Lung (tissue), 12 donors: Measurements from ENCODE around the gene HK1. TPM values are rescaled to one million over a fixed set of nuclear protein-coding genes. Genes with fewer than 3 reads are reported as not detected.

Source experiments
- ATAC-seq: fragments of 200-7000 bp; cut with Tn5 transposase; one replicate; pipeline ENCODE4 v1.9.1; 2020; ENCODE audit warnings: moderate number of reproducible peaks; ENCODE audit not compliant: insufficient read depth, low FRiP score
- DNase-seq, 3 donors: peaks; one replicate each; pipeline ENCODE4 v3.0.0-alpha.2; 2013 to 2017
- H3K27ac ChIP-seq, 2 donors: one replicate each; pipeline ENCODE4 v1.5.1; 2013; ENCODE audit warnings: mild to moderate bottlenecking in 2 of 2, moderate library complexity in 2 of 2, control low read depth in 1 of 2, inconsistent platforms in 1 of 2, low read depth in 1 of 2, low read length in 1 of 2
- H3K27me3 ChIP-seq, 3 donors: one replicate each; pipeline ENCODE4 v1.5.1; 2013; ENCODE audit warnings: low read length in 2 of 3; ENCODE audit not compliant: control insufficient read depth in 3 of 3, insufficient read depth in 3 of 3
- H3K36me3 ChIP-seq, 4 donors: one replicate each; pipeline ENCODE4 v1.5.1; 2013; ENCODE audit warnings: low read length in 4 of 4, mild to moderate bottlenecking in 1 of 4, moderate library complexity in 1 of 4; ENCODE audit not compliant: control insufficient read depth in 4 of 4, insufficient read depth in 4 of 4
- H3K4me1 ChIP-seq, 5 donors: one replicate each; pipeline ENCODE4 v1.5.1; 2013; ENCODE audit warnings: low read length in 5 of 5, mild to moderate bottlenecking in 2 of 5, moderate library complexity in 1 of 5; ENCODE audit not compliant: control insufficient read depth in 5 of 5, insufficient read depth in 5 of 5
- H3K4me3 ChIP-seq: one replicate; pipeline ENCODE4 v1.5.1; 2013; ENCODE audit warnings: mild to moderate bottlenecking, control low read depth, moderate library complexity
- H3K9ac ChIP-seq, 2 donors: one replicate each; pipeline ENCODE4 v1.5.1; 2013; ENCODE audit warnings: low read length in 2 of 2, control low read depth in 1 of 2; ENCODE audit not compliant: insufficient read depth in 1 of 2
- H3K9me3 ChIP-seq, 4 donors: one replicate each; pipeline ENCODE4 v1.5.1; 2013; ENCODE audit warnings: low read length in 3 of 4, mild to moderate bottlenecking in 1 of 4, moderate library complexity in 1 of 4; ENCODE audit not compliant: control insufficient read depth in 4 of 4, insufficient read depth in 3 of 4
- CTCF ChIP-seq: IDR thresholded peaks from 2 replicates; pipeline ENCODE4 v1.5.1; 2012; ENCODE audit warnings: mild to moderate bottlenecking; ENCODE audit errors: control extremely low read depth, extremely low read depth
- WGBS, 2 donors: extraction: QIAGEN DNeasy Blood & Tissue Kit; methylation state at CpG; one replicate each; pipeline ENCODE4 v1.1.7; 2013; 5-methylcytosine and 5-hydroxymethylcytosine counted together
- polyA plus RNA-seq, 2 donors: library from polyadenylated mRNA; stranded (reverse); fragments of 200-250 nt; gene quantifications; one replicate each; pipeline ENCODE4 v1.2.1, GENCODE V29; 2013
- total RNA-seq, 2 donors: library from RNA; depleted of rRNA in 1 of 2; stranded (reverse); fragments of >200 nt in 1 of 2; gene quantifications; one replicate each; pipeline ENCODE4 v1.2.1, GENCODE V29; 2014 to 2021
- donor health status: control.
- donor health status: control.
- donor health status: Bipolar disorder and iron deficiency.
- donor health status: healthy.
- donor health status: DM: yes; HTN: yes; CAD: no.

Gene HK1
- total and polyA plus RNA-seq, 4 donors: 33.6 to 120 (median 78.0) TPM

GRCh38 chr10:69275444-69275843, 2.9 kb upstream of the HK1 start:
- Histone ChIP-seq H3K9ac (no peak overlapping the region), H3K9me3 (no peaks in the 10 kb centered on the region), H3K36me3 (no peaks in the 10 kb centered on the region), H3K4me3 (no peak overlapping the region), H3K27me3 (no peaks in the 10 kb centered on the region), H3K27ac (no peak overlapping the region), H3K4me1 (peaks cover 0 to 4% (median 0%) of the 10 kb centered on the region in 5 donors)
- 94 to 100% methylated on average over 1 of the region's 1 CpG for WGBS, 2 donors
- no peak for DNase-seq
- ATAC-seq: no peak
- no peak for TF ChIP-seq CTCF

- H3K27ac ChIP-seq: no peak overlapping the region
- H3K4me3 ChIP-seq: no peak overlapping the region
- no peaks in the 10 kb centered on the region for H3K9me3 ChIP-seq
- H3K4me1 ChIP-seq: peaks cover 0 to 4% (median 0%) of the 10 kb centered on the region in 5 donors
- ATAC-seq (no peak), DNase-seq (no peak)
- H3K9ac ChIP-seq: no peak overlapping the region
- WGBS, 2 donors: 95 to 96% methylated on average over 6 of the region's 6 CpGs
- H3K27me3 ChIP-seq: no peaks in the 10 kb centered on the region
- no peaks in the 10 kb centered on the region for H3K36me3 ChIP-seq
- TF ChIP-seq CTCF: no peak
These were observed 1.8 kb upstream of the HK1 start for GRCh38 chr10:69276503-69276902.

DNA sequence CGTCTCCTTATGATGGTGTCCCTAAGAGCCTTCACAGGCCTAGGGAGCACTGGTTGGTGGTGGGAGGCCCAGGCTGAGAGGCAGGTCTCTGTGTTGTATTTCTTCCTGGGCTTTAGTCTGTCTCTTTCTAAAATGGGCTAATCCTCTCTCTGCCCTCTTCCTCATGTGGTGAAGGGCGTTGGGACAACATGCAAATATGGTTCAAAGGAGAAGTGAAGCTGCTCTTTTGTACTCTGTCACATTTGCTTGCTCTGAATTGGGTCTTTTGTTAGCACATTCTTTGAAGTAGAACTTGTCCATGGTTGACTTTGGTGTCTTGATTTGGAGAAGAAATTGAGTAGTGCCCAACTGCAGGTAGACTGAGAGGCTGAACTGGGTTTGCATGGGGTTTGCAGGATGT, 814 bp downstream of the HK1 start:
- Histone ChIP-seq H3K9me3 (no peaks in the 10 kb centered on the region), H3K27ac (no peak overlapping the region), H3K4me3 (no peak overlapping the region), H3K9ac (no peak overlapping the region), H3K4me1 (peaks cover 0 to 4% (median 3%) of the 10 kb centered on the region in 5 donors), H3K36me3 (no peaks in the 10 kb centered on the region), H3K27me3 (no peaks in the 10 kb centered on the region)
- WGBS, 2 donors: 77 to 78% methylated on average over 2 of the region's 2 CpGs
- no peak for TF ChIP-seq CTCF
- no peak for ATAC-seq
- DNase-seq: no peak
